ENCODE results near the gene HOXC13. TPM values are rescaled to one million over a fixed set of nuclear protein-coding genes. Genes with fewer than 3 reads are reported as not detected.

The HOXC13 gene
- total RNA-seq, 4 donors from 2014 or later, result not detected

GRCh38 chr12:53916788-53917655 is 21.6 kb upstream of the HOXC13 start:
- intact Hi-C loops (cut with DNase I), result no loop called here
- Histone ChIP-seq H3K36me3 (no peaks in the 10 kb centered on the region), H3K27me3 (peaks cover 0 to 86% (median 8%) of the 10 kb centered on the region in 4 donors), H3K4me3 (no peak overlapping the region), H3K27ac (replicated peaks in 1 of 4) (no peak overlapping the region), H3K9me3 (no peaks in the 10 kb centered on the region), H3K4me1 (no peaks in the 10 kb centered on the region)
- no peak for DNase-seq (ENCODE audit: extremely low spot score)
- WGBS, result 79% methylated on average over 5 of the region's 5 CpGs
- TF ChIP-seq CTCF (IDR thresholded peaks at IDR 0.05) (no peak), EP300 (IDR thresholded peaks at IDR 0.05) (no peak), POLR2A (IDR thresholded peaks at IDR 0.05; ENCODE audit: low read depth) (no peak), POLR2AphosphoS5 (IDR thresholded peaks at IDR 0.05) (no peak)

- H3K4me1 ChIP-seq, result peaks cover 0 to 12% (median 6%) of the 10 kb centered on the region in 4 donors
- WGBS, result 44% methylated on average over 2 of the region's 2 CpGs
Measured at GRCh38 chr12:53924521-53925405, 13.9 kb upstream of the HOXC13 start.

GRCh38 chr12:53927220-53928029 is 11.2 kb upstream of the HOXC13 start:
- Histone ChIP-seq H3K9me3 (no peaks in the 10 kb centered on the region), H3K4me1 (peaks cover 0 to 12% (median 6%) of the 10 kb centered on the region in 4 donors), H3K36me3 (no peaks in the 10 kb centered on the region), H3K4me3 (no peak overlapping the region), H3K27ac (replicated peaks in 1 of 4) (no peak overlapping the region), H3K27me3 (peaks cover 0 to 100% (median 67%) of the 10 kb centered on the region in 4 donors)
- DNase-seq (ENCODE audit: extremely low spot score), result no peak
- WGBS, result 4% methylated on average over 33 of the region's 45 CpGs
- TF ChIP-seq CTCF (IDR thresholded peaks at IDR 0.05), result no peak
- intact Hi-C loops (cut with DNase I), result no loop called here

More at GRCh38 chr12:53924521-53925405, 13.9 kb upstream of the HOXC13 start:
- H3K36me3 ChIP-seq, result no peaks in the 10 kb centered on the region
- H3K27me3 ChIP-seq, result peaks cover 0 to 100% (median 56%) of the 10 kb centered on the region in 4 donors
- TF ChIP-seq POLR2A (IDR thresholded peaks at IDR 0.05; ENCODE audit: low read depth) (no peak), CTCF (IDR thresholded peaks at IDR 0.05) (no peak), EP300 (IDR thresholded peaks at IDR 0.05) (no peak), POLR2AphosphoS5 (IDR thresholded peaks at IDR 0.05) (no peak)
- H3K4me3 ChIP-seq, result no peak overlapping the region
- no peaks in the 10 kb centered on the region for H3K9me3 ChIP-seq
- no peak overlapping the region for H3K27ac ChIP-seq (replicated peaks in 1 of 4)
- intact Hi-C loops (cut with DNase I), result no loop called here
- DNase-seq (ENCODE audit: extremely low spot score), result no peak

GRCh38 chr12:53928054-53928835 is 10.4 kb upstream of the HOXC13 start:
- no peaks in the 10 kb centered on the region for H3K36me3 ChIP-seq
- intact Hi-C loops (cut with DNase I), result no loop called here
- no peak overlapping the region for H3K4me3 ChIP-seq
- peaks cover 0 to 100% (median 66%) of the 10 kb centered on the region in 4 donors for H3K27me3 ChIP-seq
- H3K9me3 ChIP-seq, result no peaks in the 10 kb centered on the region
- WGBS, result 6% methylated on average over 25 of the region's 31 CpGs
- no peak overlapping the region for H3K27ac ChIP-seq (replicated peaks in 1 of 4)
- peak; percentile 82 for DNase-seq (ENCODE audit: extremely low spot score)
- H3K4me1 ChIP-seq, result peaks cover 0 to 12% (median 6%) of the 10 kb centered on the region in 4 donors
- TF ChIP-seq EP300 (IDR thresholded peaks at IDR 0.05) (no peak), CTCF (IDR thresholded peaks at IDR 0.05) (no peak), POLR2A (IDR thresholded peaks at IDR 0.05; ENCODE audit: low read depth) (no peak), POLR2AphosphoS5 (IDR thresholded peaks at IDR 0.05) (no peak)
